GM12864 (cell line): Measurements from ENCODE around the gene ASB14.

Experiments
- DNase-seq: peaks from one replicate; pipeline ENCODE4 v3.0.0-alpha.2; 2011; ENCODE audit warnings: low read depth
- H3K4me3 ChIP-seq: 2 replicates; pipeline ENCODE4 v1.5.1; 2011; ENCODE audit warnings: mild to moderate bottlenecking, low read depth, low read length, control low read depth
- TF ChIP-seq, protein P1 (sequence below): IDR thresholded peaks from 2 replicates; pipeline ENCODE4 v1.5.1; 2011; ENCODE audit warnings: low read depth, mild to moderate bottlenecking, moderate library complexity, low read length, control low read depth, inconsistent platforms; ENCODE audit errors: missing control alignments

The ASB14 gene

GRCh38 chr3:57298041-57298440 is 5.6 kb upstream of the ASB14 start:
- no peak for DNase-seq

GRCh38 chr3:57292897-57293526 is 527 bp upstream of the ASB14 start:
- H3K4me3 ChIP-seq = no peak overlapping the region
- TF ChIP-seq, protein P1, sequence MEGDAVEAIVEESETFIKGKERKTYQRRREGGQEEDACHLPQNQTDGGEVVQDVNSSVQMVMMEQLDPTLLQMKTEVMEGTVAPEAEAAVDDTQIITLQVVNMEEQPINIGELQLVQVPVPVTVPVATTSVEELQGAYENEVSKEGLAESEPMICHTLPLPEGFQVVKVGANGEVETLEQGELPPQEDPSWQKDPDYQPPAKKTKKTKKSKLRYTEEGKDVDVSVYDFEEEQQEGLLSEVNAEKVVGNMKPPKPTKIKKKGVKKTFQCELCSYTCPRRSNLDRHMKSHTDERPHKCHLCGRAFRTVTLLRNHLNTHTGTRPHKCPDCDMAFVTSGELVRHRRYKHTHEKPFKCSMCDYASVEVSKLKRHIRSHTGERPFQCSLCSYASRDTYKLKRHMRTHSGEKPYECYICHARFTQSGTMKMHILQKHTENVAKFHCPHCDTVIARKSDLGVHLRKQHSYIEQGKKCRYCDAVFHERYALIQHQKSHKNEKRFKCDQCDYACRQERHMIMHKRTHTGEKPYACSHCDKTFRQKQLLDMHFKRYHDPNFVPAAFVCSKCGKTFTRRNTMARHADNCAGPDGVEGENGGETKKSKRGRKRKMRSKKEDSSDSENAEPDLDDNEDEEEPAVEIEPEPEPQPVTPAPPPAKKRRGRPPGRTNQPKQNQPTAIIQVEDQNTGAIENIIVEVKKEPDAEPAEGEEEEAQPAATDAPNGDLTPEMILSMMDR = no peak
- DNase-seq = no peak

More at GRCh38 chr3:57298041-57298440, 5.6 kb upstream of the ASB14 start:
- TF ChIP-seq, protein P1 = no peak
- no peak overlapping the region for H3K4me3 ChIP-seq

DNA sequence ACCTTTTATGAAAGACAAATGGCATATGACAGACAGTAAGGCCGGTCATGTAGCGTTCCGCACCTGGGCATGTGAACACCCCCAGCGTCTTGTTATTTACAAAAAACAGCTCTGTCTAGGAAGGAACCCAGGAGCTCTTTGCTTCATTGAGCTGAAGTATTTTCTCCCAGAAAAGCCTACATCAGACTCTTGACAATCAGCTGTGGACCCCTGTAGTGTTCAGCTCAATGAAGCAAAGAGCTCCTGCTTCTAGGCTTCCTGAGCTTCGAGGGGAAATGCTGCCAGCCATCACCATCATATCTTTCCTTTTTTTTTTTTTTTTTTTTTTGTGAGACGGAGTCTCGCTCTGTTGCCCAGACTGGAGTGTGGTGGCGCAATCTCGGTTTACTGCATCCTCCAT is 4.1 kb downstream of the ASB14 start:
- no peak overlapping the region for H3K4me3 ChIP-seq
- TF ChIP-seq, protein P1 = no peak
- DNase-seq = no peak

GRCh38 chr3:57287205-57287604 is 5.3 kb downstream of the ASB14 start:
- no peak overlapping the region for H3K4me3 ChIP-seq
- TF ChIP-seq, protein P1 = no peak
- DNase-seq = no peak

GRCh38 chr3:57283334-57283733 is 9.2 kb downstream of the ASB14 start:
- no peak for DNase-seq
- TF ChIP-seq, protein P1 = no peak
- no peak overlapping the region for H3K4me3 ChIP-seq

- no peak for DNase-seq
- H3K4me3 ChIP-seq = no peak overlapping the region
- TF ChIP-seq, protein P1 = no peak
Observed at GRCh38 chr3:57281715-57282114, 10.8 kb downstream of the ASB14 start.

GRCh38 chr3:57279685-57280084 is 12.8 kb downstream of the ASB14 start:
- DNase-seq = no peak
- TF ChIP-seq, protein P1 = no peak
- H3K4me3 ChIP-seq = no peak overlapping the region
